Lung (tissue), 12 donors: ENCODE results near the gene GIGYF2. TPM values are rescaled to one million over a fixed set of nuclear protein-coding genes. Genes with fewer than 3 reads are reported as not detected.

ENCODE experiments used
- ATAC-seq: fragments of 200-7000 bp; cut with Tn5 transposase; one replicate; pipeline ENCODE4 v1.9.1; 2020; ENCODE audit warnings: moderate number of reproducible peaks; ENCODE audit not compliant: insufficient read depth, low FRiP score
- DNase-seq, 3 donors: peaks; one replicate each; pipeline ENCODE4 v3.0.0-alpha.2; 2013 to 2017
- H3K27ac ChIP-seq, 2 donors: one replicate each; pipeline ENCODE4 v1.5.1; 2013; ENCODE audit warnings: mild to moderate bottlenecking in 2 of 2, moderate library complexity in 2 of 2, control low read depth in 1 of 2, inconsistent platforms in 1 of 2, low read depth in 1 of 2, low read length in 1 of 2
- H3K27me3 ChIP-seq, 3 donors: one replicate each; pipeline ENCODE4 v1.5.1; 2013; ENCODE audit warnings: low read length in 2 of 3; ENCODE audit not compliant: control insufficient read depth in 3 of 3, insufficient read depth in 3 of 3
- H3K36me3 ChIP-seq, 4 donors: one replicate each; pipeline ENCODE4 v1.5.1; 2013; ENCODE audit warnings: low read length in 4 of 4, mild to moderate bottlenecking in 1 of 4, moderate library complexity in 1 of 4; ENCODE audit not compliant: control insufficient read depth in 4 of 4, insufficient read depth in 4 of 4
- H3K4me1 ChIP-seq, 5 donors: one replicate each; pipeline ENCODE4 v1.5.1; 2013; ENCODE audit warnings: low read length in 5 of 5, mild to moderate bottlenecking in 2 of 5, moderate library complexity in 1 of 5; ENCODE audit not compliant: control insufficient read depth in 5 of 5, insufficient read depth in 5 of 5
- H3K4me3 ChIP-seq: one replicate; pipeline ENCODE4 v1.5.1; 2013; ENCODE audit warnings: mild to moderate bottlenecking, control low read depth, moderate library complexity
- H3K9ac ChIP-seq, 2 donors: one replicate each; pipeline ENCODE4 v1.5.1; 2013; ENCODE audit warnings: low read length in 2 of 2, control low read depth in 1 of 2; ENCODE audit not compliant: insufficient read depth in 1 of 2
- H3K9me3 ChIP-seq, 4 donors: one replicate each; pipeline ENCODE4 v1.5.1; 2013; ENCODE audit warnings: low read length in 3 of 4, mild to moderate bottlenecking in 1 of 4, moderate library complexity in 1 of 4; ENCODE audit not compliant: control insufficient read depth in 4 of 4, insufficient read depth in 3 of 4
- WGBS, 2 donors: extraction: QIAGEN DNeasy Blood & Tissue Kit; methylation state at CpG; one replicate each; pipeline ENCODE4 v1.1.7; 2013; 5-methylcytosine and 5-hydroxymethylcytosine counted together
- polyA plus RNA-seq, 2 donors: library from polyadenylated mRNA; stranded (reverse); fragments of 200-250 nt; gene quantifications; one replicate each; pipeline ENCODE4 v1.2.1, GENCODE V29; 2013
- total RNA-seq, 2 donors: library from RNA; depleted of rRNA in 1 of 2; stranded (reverse); fragments of >200 nt in 1 of 2; gene quantifications; one replicate each; pipeline ENCODE4 v1.2.1, GENCODE V29; 2014 to 2021
- TF ChIP-seq, protein P1 (sequence below): IDR thresholded peaks from 2 replicates; pipeline ENCODE4 v1.5.1; 2012; ENCODE audit warnings: mild to moderate bottlenecking; ENCODE audit errors: control extremely low read depth, extremely low read depth
- donor health status: control.
- donor health status: control.
- donor health status: Bipolar disorder and iron deficiency.
- donor health status: healthy.
- donor health status: DM: yes; HTN: yes; CAD: no.

GIGYF2 gene
- total and polyA plus RNA-seq, 4 donors = 15.9 to 145 (median 37.3) TPM

DNA sequence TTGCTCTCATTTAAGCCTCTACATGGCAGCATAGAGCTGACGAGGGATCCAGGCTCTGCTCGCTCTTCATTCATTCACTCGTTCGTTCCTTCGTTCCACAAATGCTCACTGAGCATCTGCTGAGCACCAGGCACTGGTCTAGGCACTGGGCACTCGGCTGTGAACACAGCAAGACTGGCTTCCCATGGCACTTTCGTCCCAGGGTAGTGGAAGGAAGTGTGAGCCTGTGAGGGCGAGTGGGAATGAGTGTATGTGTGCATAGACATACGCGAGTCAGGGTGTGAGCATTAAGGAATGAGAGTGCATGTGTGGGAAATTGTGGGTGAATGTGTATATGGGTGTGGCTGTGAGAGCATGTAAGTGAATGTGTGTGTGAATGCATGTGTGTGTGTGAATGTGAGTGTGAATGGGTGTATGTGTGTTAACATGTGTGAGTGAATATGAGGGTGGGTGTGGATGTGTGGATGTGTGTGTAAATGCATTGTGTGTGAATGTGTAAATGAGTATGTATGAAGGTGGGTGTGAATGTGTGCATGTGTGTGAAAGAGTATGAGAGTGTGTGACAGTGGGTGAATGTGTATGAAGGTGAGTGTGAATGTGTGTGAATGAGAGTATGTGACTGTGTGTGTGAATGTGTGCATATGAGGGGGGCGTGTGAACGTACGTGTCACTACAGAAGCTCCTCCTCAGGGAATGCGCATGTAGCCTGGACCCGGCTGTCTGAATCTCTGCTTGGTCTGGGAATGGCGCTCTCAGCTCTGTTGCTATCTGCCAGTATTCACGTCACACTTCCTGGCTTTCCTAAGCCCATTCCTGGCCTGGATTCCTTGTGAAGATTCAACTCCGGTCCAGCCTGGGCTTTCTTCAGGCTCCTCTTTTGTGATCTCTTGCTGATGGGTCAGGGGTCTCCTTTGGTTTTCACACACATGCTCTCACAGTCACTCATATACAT, 201.7 kb downstream of the GIGYF2 start:
- H3K4me1 ChIP-seq = peaks cover 0 to 8% (median 0%) of the 10 kb centered on the region in 5 donors
- no peak overlapping the region for H3K9ac ChIP-seq
- H3K27me3 ChIP-seq = no peaks in the 10 kb centered on the region
- no peak for ATAC-seq
- H3K9me3 ChIP-seq = no peaks in the 10 kb centered on the region
- TF ChIP-seq, protein P1, sequence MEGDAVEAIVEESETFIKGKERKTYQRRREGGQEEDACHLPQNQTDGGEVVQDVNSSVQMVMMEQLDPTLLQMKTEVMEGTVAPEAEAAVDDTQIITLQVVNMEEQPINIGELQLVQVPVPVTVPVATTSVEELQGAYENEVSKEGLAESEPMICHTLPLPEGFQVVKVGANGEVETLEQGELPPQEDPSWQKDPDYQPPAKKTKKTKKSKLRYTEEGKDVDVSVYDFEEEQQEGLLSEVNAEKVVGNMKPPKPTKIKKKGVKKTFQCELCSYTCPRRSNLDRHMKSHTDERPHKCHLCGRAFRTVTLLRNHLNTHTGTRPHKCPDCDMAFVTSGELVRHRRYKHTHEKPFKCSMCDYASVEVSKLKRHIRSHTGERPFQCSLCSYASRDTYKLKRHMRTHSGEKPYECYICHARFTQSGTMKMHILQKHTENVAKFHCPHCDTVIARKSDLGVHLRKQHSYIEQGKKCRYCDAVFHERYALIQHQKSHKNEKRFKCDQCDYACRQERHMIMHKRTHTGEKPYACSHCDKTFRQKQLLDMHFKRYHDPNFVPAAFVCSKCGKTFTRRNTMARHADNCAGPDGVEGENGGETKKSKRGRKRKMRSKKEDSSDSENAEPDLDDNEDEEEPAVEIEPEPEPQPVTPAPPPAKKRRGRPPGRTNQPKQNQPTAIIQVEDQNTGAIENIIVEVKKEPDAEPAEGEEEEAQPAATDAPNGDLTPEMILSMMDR = no peak
- DNase-seq = peak; percentile 55 to 90 (median 83)
- no peak overlapping the region for H3K4me3 ChIP-seq
- H3K27ac ChIP-seq = no peak overlapping the region
- 71 to 84% methylated on average over 18 of the region's 18 CpGs for WGBS, 2 donors
- H3K36me3 ChIP-seq = no peaks in the 10 kb centered on the region

DNA sequence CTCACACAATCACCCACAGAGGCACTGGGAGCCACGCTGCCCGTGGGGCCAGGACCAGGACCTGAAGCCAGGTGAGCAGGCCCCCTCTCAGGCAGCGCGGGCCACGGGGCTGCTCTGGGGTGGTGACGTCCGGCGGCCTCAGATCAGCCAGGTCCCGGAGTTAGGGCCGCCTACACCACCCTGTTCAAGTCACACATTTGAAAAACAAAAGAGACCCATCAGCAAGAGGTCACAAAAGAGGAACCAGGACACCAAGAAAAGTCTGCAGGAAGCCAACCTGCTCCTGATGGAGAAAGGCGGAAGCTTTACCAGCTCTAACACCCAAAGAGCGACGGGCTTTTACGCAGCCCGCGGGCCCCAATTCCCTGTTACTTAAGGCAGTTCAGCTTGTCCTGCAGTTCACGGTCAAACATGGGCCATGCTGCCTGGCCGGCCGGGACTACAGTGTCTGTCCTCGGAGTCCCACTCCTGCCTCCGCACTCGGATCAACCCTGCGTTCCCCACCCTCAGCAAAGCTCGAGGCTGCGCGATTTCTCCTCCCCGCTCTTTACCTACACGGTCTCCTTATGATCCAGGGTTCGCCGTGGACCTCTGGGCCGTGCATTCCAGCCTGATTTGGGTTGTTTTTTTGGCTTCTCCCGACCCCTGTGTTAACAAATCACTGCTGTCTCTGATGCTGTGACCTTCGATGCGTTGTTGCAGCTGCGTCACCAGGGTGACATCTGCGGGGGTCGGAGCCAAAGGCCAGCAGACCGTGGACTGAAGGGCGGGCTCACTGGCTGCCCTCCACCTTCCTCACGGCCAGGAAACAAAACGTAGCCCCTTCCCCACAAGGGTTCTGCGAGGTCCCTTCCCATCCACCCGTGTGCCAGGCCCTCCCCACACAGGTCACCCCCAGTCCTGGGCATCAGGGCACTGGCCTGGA, 203.9 kb downstream of the GIGYF2 start:
- H3K4me1 ChIP-seq = peaks cover 0 to 8% (median 0%) of the 10 kb centered on the region in 5 donors
- H3K27me3 ChIP-seq = no peaks in the 10 kb centered on the region
- H3K27ac ChIP-seq = no peak overlapping the region
- ATAC-seq = no peak
- DNase-seq = no peak
- WGBS, 2 donors = 58 to 64% methylated on average over 43 of the region's 43 CpGs
- no peak overlapping the region for H3K4me3 ChIP-seq
- H3K9ac ChIP-seq = no peak overlapping the region
- TF ChIP-seq, protein P1 = no peak
- H3K9me3 ChIP-seq = no peaks in the 10 kb centered on the region
- no peaks in the 10 kb centered on the region for H3K36me3 ChIP-seq

DNA sequence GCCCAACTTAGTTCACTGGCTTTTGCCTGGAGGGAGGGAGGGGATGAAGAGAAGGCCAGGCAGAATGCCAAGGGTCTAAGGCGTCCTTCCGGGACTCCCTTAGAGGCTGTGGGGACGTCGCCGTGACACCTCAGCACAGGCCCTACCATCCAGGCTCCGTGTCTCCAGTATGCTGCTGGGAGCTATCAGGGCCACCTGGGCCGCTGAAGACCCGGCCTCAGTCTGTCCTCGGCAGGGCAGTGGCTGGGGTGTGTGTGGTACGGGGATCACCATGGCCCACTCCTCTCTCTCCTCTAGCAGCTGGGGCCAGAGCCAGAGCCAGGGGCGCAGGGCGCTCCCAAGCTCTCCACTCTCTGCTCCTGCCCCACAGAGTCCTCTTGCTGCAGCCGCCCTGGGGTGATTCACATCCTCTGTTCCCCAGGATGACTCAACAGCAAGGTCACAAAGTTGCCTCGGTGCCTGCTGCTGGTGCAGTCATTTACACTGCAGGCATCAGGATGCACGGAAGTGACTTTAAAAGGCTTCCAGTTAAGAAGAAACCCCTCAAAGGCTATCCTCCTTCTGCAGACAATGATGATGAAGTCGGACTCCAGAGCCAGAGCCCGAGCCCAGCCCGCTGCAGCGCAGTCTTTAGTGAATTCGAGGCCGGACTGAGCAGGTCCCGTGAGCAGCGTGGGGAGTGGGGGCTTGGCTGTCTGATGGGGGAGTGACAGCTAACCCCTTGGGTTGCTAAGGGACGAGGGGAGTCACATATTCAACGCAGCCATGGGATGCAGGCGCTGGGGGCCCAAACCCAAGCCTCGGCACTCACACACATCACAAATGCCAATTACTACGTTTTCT, 204.8 kb downstream of the GIGYF2 start:
- TF ChIP-seq, protein P1 = no peak
- ATAC-seq (no peak), DNase-seq (peak in 2 of 3 donors; percentile 16 to 38)
- Histone ChIP-seq H3K27ac (no peak overlapping the region), H3K36me3 (no peaks in the 10 kb centered on the region), H3K27me3 (no peaks in the 10 kb centered on the region), H3K9me3 (no peaks in the 10 kb centered on the region), H3K9ac (no peak overlapping the region), H3K4me3 (no peak overlapping the region), H3K4me1 (peaks cover 0 to 8% (median 0%) of the 10 kb centered on the region in 5 donors)
- 74 to 80% methylated on average over 28 of the region's 28 CpGs for WGBS, 2 donors
